SU-DHL-6 (cell line): Measurements from ENCODE around the gene GALNT17.

Experiments
- H2AFZ ChIP-seq: fragments of 200-600 bp; sonication (generic); 2 replicates; pipeline ENCODE4 v1.6.1; 2014; ENCODE audit warnings: low read depth, mild to moderate bottlenecking, moderate library complexity, mixed read lengths, antibody characterized with exemption, low read length; ENCODE audit not compliant: severe bottlenecking
- H3F3A ChIP-seq: fragments of 200-600 bp; shearing (Covaris generic); 2 replicates; pipeline ENCODE4 v1.6.0; 2016; ENCODE audit warnings: antibody characterized with exemption, mild to moderate bottlenecking; ENCODE audit not compliant: insufficient read depth
- H3K27ac ChIP-seq: fragments of 200-600 bp; sonication (generic); 2 replicates; pipeline ENCODE4 v1.5.1; 2016; ENCODE audit warnings: low read depth, mild to moderate bottlenecking, low read length, moderate library complexity, mixed read lengths
- H3K27me3 ChIP-seq: fragments of 200-600 bp; sonication (generic), shearing (Covaris generic); 2 replicates; pipeline ENCODE4 v1.6.0; 2014; ENCODE audit warnings: mild to moderate bottlenecking, low read length
- H3K36me3 ChIP-seq: fragments of 200-600 bp; sonication (generic); 2 replicates; pipeline ENCODE4 v1.6.1; 2014; ENCODE audit warnings: mild to moderate bottlenecking, low read length, mixed read lengths
- H3K4me2 ChIP-seq: fragments of 300-600, 200-600 bp; shearing (Covaris generic), sonication (generic); 2 replicates; pipeline ENCODE4 v1.6.0; 2014; ENCODE audit warnings: low read length, low read depth, mild to moderate bottlenecking; ENCODE audit not compliant: poor library complexity, severe bottlenecking
- H3K4me3 ChIP-seq: fragments of 200-600 bp; sonication (generic); 2 replicates; pipeline ENCODE4 v1.5.1; 2014; ENCODE audit warnings: antibody characterized with exemption, low read length, mild to moderate bottlenecking, mixed read lengths; ENCODE audit not compliant: insufficient read depth, poor library complexity, severe bottlenecking
- H3K79me2 ChIP-seq: fragments of 200-600 bp; sonication (generic); 2 replicates; pipeline ENCODE4 v1.6.1; 2014; ENCODE audit warnings: mild to moderate bottlenecking, low read length, moderate library complexity; ENCODE audit not compliant: insufficient read depth
- H3K9ac ChIP-seq: fragments of 200-600 bp; sonication (generic); 2 replicates; pipeline ENCODE4 v1.7.0; 2014; ENCODE audit warnings: mild to moderate bottlenecking, low read length
- H3K9me2 ChIP-seq: fragments of 200-600 bp; sonication (generic); replicated peaks from 2 replicates; pipeline ENCODE4 v1.6.1; 2014; ENCODE audit warnings: low read length; ENCODE audit not compliant: insufficient read depth
- H3K9me3 ChIP-seq: fragments of 200-600 bp; sonication (generic); 2 replicates; pipeline ENCODE4 v1.6.1; 2014; ENCODE audit warnings: low read length, mixed read lengths; ENCODE audit not compliant: insufficient read depth
- H4K20me1 ChIP-seq: fragments of 200-600 bp; sonication (generic); 2 replicates; pipeline ENCODE4 v1.6.1; 2014; ENCODE audit warnings: low read depth, mild to moderate bottlenecking, antibody characterized with exemption, low read length, moderate library complexity, mixed read lengths
- CTCF ChIP-seq: fragments of 200-600 bp; sonication (generic); IDR thresholded peaks from one replicate; pipeline ENCODE4 v1.5.1; 2017; ENCODE audit warnings: antibody characterized with exemption, mild to moderate bottlenecking, low read length, moderate library complexity; ENCODE audit not compliant: insufficient read depth, poor library complexity, severe bottlenecking
- EZH2phosphoT487 ChIP-seq: fragments of 200-600 bp; sonication (generic), shearing (Covaris generic); conservative IDR thresholded peaks from 2 replicates; pipeline ENCODE4 v1.6.1; 2018; ENCODE audit warnings: mild to moderate bottlenecking, antibody characterized with exemption, low read length, moderate library complexity, mixed read lengths

The GALNT17 gene

GRCh38 chr7:71712653-71713180 lies 580.8 kb downstream of the GALNT17 start:
- no peak overlapping the region for H3K4me3 ChIP-seq
- no peaks in the 10 kb centered on the region for H4K20me1 ChIP-seq
- no peaks in the 10 kb centered on the region for H3K27me3 ChIP-seq
- H3K9ac ChIP-seq: no peak overlapping the region
- H3K36me3 ChIP-seq: no peaks in the 10 kb centered on the region
- H3F3A ChIP-seq: no peaks in the 10 kb centered on the region
- H3K9me3 ChIP-seq: no peaks in the 10 kb centered on the region
- H2AFZ ChIP-seq: no peak overlapping the region
- no peak overlapping the region for H3K27ac ChIP-seq
- H3K79me2 ChIP-seq: no peaks in the 10 kb centered on the region
- H3K9me2 ChIP-seq: no peaks in the 10 kb centered on the region
- no peak for TF ChIP-seq EZH2phosphoT487
- TF ChIP-seq CTCF: no peak
- no peak overlapping the region for H3K4me2 ChIP-seq

- H3K9ac ChIP-seq: no peak overlapping the region
Measured at GRCh38 chr7:71716690-71717089, 584.7 kb downstream of the GALNT17 start.

GRCh38 chr7:71718563-71718962 lies 586.6 kb downstream of the GALNT17 start:
- H3K4me2 ChIP-seq: no peak overlapping the region
- TF ChIP-seq EZH2phosphoT487: no peak
- no peak for TF ChIP-seq CTCF
- no peak overlapping the region for H3K4me3 ChIP-seq
- H3K79me2 ChIP-seq: no peaks in the 10 kb centered on the region
- H3K36me3 ChIP-seq: no peaks in the 10 kb centered on the region
- no peaks in the 10 kb centered on the region for H4K20me1 ChIP-seq
- H3K27me3 ChIP-seq: no peaks in the 10 kb centered on the region
- H3K9ac ChIP-seq: no peak overlapping the region
- H3K9me2 ChIP-seq: no peaks in the 10 kb centered on the region
- H2AFZ ChIP-seq: no peak overlapping the region
- H3K9me3 ChIP-seq: no peaks in the 10 kb centered on the region
- no peak overlapping the region for H3K27ac ChIP-seq
- no peaks in the 10 kb centered on the region for H3F3A ChIP-seq

More at GRCh38 chr7:71716690-71717089, 584.7 kb downstream of the GALNT17 start:
- H3K36me3 ChIP-seq: no peaks in the 10 kb centered on the region
- no peak overlapping the region for H3K27ac ChIP-seq
- H3K9me3 ChIP-seq: no peaks in the 10 kb centered on the region
- H3F3A ChIP-seq: no peaks in the 10 kb centered on the region
- no peak overlapping the region for H3K4me2 ChIP-seq
- H4K20me1 ChIP-seq: no peaks in the 10 kb centered on the region
- no peaks in the 10 kb centered on the region for H3K79me2 ChIP-seq
- no peak overlapping the region for H2AFZ ChIP-seq
- no peaks in the 10 kb centered on the region for H3K9me2 ChIP-seq
- TF ChIP-seq EZH2phosphoT487: no peak
- no peak for TF ChIP-seq CTCF
- no peak overlapping the region for H3K4me3 ChIP-seq
- H3K27me3 ChIP-seq: no peaks in the 10 kb centered on the region

- no peaks in the 10 kb centered on the region for H3K36me3 ChIP-seq
- no peak overlapping the region for H3K4me3 ChIP-seq
- H2AFZ ChIP-seq: no peak overlapping the region
- H3K9me2 ChIP-seq: no peaks in the 10 kb centered on the region
- TF ChIP-seq EZH2phosphoT487 (no peak), CTCF (no peak)
- no peak overlapping the region for H3K27ac ChIP-seq
- no peak overlapping the region for H3K4me2 ChIP-seq
- no peaks in the 10 kb centered on the region for H3K79me2 ChIP-seq
- H3K9ac ChIP-seq: no peak overlapping the region
- H4K20me1 ChIP-seq: no peaks in the 10 kb centered on the region
- no peaks in the 10 kb centered on the region for H3F3A ChIP-seq
- H3K27me3 ChIP-seq: no peaks in the 10 kb centered on the region
- no peaks in the 10 kb centered on the region for H3K9me3 ChIP-seq
Measured at GRCh38 chr7:71721742-71722141, 589.8 kb downstream of the GALNT17 start.
